Heart right ventricle (tissue), 16 donors: ENCODE results near the gene ADSS1. TPM values are rescaled to one million over a fixed set of nuclear protein-coding genes. Genes with fewer than 3 reads are reported as not detected.

Experiments
- ATAC-seq, 8 donors: fragments of 200-7000 bp; cut with Tn5 transposase; one replicate each; pipeline ENCODE4 v1.9.1; 2020; ENCODE audit warnings: mild to moderate bottlenecking in 8 of 8, moderate library complexity in 8 of 8, moderate number of reproducible peaks in 1 of 8
- DNase-seq, 2 donors: peaks; one replicate each; pipeline ENCODE4 v3.0.0-alpha.2; 2020
- H3K27ac ChIP-seq, 10 donors: fragments of 200-600 bp; sonication (generic) in 2 of 10; one replicate each; pipeline versions ENCODE4 v1.5.0 to v1.8.0; 2020 to 2022; ENCODE audit warnings: mild to moderate bottlenecking in 3 of 10
- H3K27me3 ChIP-seq, 7 donors: fragments of 200-600 bp; one replicate each; pipeline ENCODE4 v1.8.0; 2021 to 2022; ENCODE audit warnings: mild to moderate bottlenecking in 2 of 7
- H3K36me3 ChIP-seq, 9 donors: fragments of 200-600 bp; sonication (generic) in 1 of 9; one replicate each; pipeline versions ENCODE4 v1.5.0 to v1.8.0; 2020 to 2022; ENCODE audit warnings: mild to moderate bottlenecking in 2 of 9
- H3K4me1 ChIP-seq, 9 donors: fragments of 200-600 bp; sonication (generic) in 1 of 9; one replicate each; pipeline versions ENCODE4 v1.5.0 to v1.8.0; 2020 to 2022; ENCODE audit warnings: mild to moderate bottlenecking in 4 of 9
- H3K4me3 ChIP-seq, 10 donors: fragments of 200-600 bp; sonication (generic) in 2 of 10; one replicate each; pipeline versions ENCODE4 v1.5.0 to v1.8.0; 2020 to 2022; ENCODE audit warnings: mild to moderate bottlenecking in 7 of 10, moderate library complexity in 2 of 10
- H3K9me3 ChIP-seq, 11 donors: fragments of 200-600 bp in 10 of 11; sonication (generic) in 2 of 11; one replicate each; pipeline versions ENCODE4 v1.5.0 to v1.8.0; 2013 to 2022; ENCODE audit warnings: mild to moderate bottlenecking in 2 of 11, control low read depth in 1 of 11, moderate library complexity in 1 of 11
- WGBS, 2 donors: extraction: QIAGEN DNeasy Blood & Tissue Kit; methylation state at CpG; one replicate each; pipeline ENCODE4 v1.1.7; 2013; ENCODE audit warnings: inconsistent platforms in 1 of 2; 5-methylcytosine and 5-hydroxymethylcytosine counted together
- intact Hi-C, 10 donors: fragments of 100-400 bp; cut with DNase I; formaldehyde crosslinking; loops; one replicate each; pipeline versions ENCODE4 v1.11.1 to v1.14.2; 2022
- polyA plus RNA-seq, 2 donors: library from polyadenylated mRNA; stranded (reverse); fragments of 200-250 nt; gene quantifications; one replicate each; pipeline ENCODE4 v1.2.3, GENCODE V29; 2013
- total RNA-seq, 10 donors: library from RNA; stranded (reverse); fragmentation: NEBNext Ultra II Directional in 3 of 10; extraction: Animal tissue kit (Norgen Biotek cat#: 25700) in 3 of 10; gene quantifications; one replicate each; pipeline versions ENCODE4 v1.2.1 to v1.2.4, GENCODE V29; 2021 to 2023
- TF ChIP-seq, protein P1 (sequence below), 9 donors: fragments of 200-600 bp; sonication (generic) in 2 of 9; IDR thresholded peaks; one replicate each; pipeline versions ENCODE4 v1.5.0 to v1.8.0; 2021 to 2022; ENCODE audit warnings: antibody characterized with exemption in 9 of 9, mild to moderate bottlenecking in 5 of 9, moderate library complexity in 1 of 9
- donor health status: Arrhythmogenic right ventricular cardiomyopathy.
- donor health status: ischemic (EF 13 %, LVEDD 7.1; RV severe dilation, severe dysfunction).
- donor health status: healthy with polysubstance abuse.
- donor health status: DM: no; HTN: yes; CAD: no.
- donor health status: DM: no; HTN: no; CAD: no.
- donor health status: ischemic (EF 25% LVEDD 6.9; RV normal size, moderate dysfunction).
- donor health status: ischemic (EF 25% LVEDD 5.7; RV mildly dilated, moderate dysfunction).
- donor health status: healthy.
- donor health status: DM: yes; HTN: yes; CAD: no.
- donor health status: Ischemic cardiomyopathy.
- donor health status: ischemic (EF 35%, LVEDD 5.7; RV mildly dilated, moderate dysfunction).
- donor health status: nonischemic (EF 11% LVEDD 7.7; RV severe dilation, severe dysfunction).
- donor health status: DM: yes; HTN: yes; CAD: no.
- donor health status: PGD.
- donor health status: ischemic (EF 29% LVEDD 5.4; RV normal size, mild dysfunction).
- donor health status: nonischemic (EF 23%, LVEDD 6.1; RV moderate dilation, normal function).

Gene ADSS1
- total and polyA plus RNA-seq, 12 donors = 74.6 to 295 (median 195) TPM

DNA sequence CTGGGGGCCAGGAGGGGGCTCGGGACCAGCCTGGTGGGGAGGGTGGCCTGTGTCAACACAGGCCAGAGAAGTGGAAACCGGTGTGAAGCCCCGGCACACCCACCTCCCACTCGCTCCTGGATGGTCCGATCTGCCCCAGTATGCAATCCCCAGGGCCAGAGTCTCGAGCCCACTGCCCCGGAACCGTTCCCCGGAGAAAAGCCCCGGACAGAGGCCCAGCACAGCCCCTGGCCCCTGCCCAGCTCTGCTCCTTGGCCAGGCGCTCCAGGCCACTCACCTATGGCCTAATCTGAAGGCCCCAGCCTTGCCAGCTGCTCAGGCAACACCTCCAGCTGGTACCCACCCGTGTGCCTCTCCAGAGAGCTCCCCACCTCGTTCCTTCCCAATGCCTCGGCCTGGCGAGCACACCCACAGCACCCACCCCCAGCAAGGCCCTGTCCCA, 53.8 kb downstream of the ADSS1 start:
- Histone ChIP-seq H3K27ac (no peak overlapping the region), H3K4me3 (no peak overlapping the region), H3K36me3 (peaks cover 0 to 81% (median 29%) of the 10 kb centered on the region in 9 donors), H3K9me3 (no peaks in the 10 kb centered on the region), H3K27me3 (no peaks in the 10 kb centered on the region), H3K4me1 (no peaks in the 10 kb centered on the region)
- DNase-seq (no peak), ATAC-seq (no peak)
- intact Hi-C loops = no loop called here
- TF ChIP-seq, protein P1, sequence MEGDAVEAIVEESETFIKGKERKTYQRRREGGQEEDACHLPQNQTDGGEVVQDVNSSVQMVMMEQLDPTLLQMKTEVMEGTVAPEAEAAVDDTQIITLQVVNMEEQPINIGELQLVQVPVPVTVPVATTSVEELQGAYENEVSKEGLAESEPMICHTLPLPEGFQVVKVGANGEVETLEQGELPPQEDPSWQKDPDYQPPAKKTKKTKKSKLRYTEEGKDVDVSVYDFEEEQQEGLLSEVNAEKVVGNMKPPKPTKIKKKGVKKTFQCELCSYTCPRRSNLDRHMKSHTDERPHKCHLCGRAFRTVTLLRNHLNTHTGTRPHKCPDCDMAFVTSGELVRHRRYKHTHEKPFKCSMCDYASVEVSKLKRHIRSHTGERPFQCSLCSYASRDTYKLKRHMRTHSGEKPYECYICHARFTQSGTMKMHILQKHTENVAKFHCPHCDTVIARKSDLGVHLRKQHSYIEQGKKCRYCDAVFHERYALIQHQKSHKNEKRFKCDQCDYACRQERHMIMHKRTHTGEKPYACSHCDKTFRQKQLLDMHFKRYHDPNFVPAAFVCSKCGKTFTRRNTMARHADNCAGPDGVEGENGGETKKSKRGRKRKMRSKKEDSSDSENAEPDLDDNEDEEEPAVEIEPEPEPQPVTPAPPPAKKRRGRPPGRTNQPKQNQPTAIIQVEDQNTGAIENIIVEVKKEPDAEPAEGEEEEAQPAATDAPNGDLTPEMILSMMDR (IDR thresholded peaks at IDR 0.05) = no peak
- WGBS, 2 donors = 78 to 86% methylated on average over 15 of the region's 15 CpGs

DNA sequence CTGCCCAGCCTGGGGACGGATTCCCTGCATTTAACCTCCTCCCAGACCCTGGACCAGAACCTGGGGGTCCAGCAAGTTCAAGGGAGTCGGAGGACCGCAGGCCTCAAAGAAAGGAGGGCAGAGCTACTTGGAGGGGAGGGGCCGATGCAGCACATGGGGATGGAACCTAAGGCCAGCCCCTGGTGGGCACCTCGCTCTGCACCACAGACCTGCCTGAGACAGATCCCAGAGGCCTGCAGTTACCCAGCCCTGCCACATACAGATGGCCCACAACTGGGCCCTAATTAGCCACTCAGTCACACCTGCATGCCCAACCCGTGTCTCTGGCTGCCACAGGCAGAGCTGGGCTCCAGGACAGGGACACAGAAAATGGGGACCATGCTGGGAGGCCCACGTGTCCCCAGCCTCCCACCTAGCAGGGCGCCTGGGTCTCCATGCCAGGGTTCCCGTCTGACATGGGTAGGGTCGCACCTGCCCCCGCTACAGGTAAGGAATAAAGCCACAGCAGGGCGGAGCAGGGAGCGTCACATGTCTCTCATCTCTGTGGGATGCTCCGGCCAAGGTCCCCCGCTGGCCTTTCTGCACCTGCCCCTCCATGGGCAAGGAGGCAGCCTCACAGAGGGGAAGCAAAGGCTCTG, 54.8 kb downstream of the ADSS1 start:
- intact Hi-C loops = no loop called here
- no peak overlapping the region for H3K4me3 ChIP-seq
- H3K27ac ChIP-seq = no peak overlapping the region
- 90 to 94% methylated on average over 15 of the region's 15 CpGs for WGBS, 2 donors
- no peak for DNase-seq
- no peaks in the 10 kb centered on the region for H3K27me3 ChIP-seq
- peaks cover 0 to 75% (median 22%) of the 10 kb centered on the region in 9 donors for H3K36me3 ChIP-seq
- H3K9me3 ChIP-seq = no peaks in the 10 kb centered on the region
- no peak for ATAC-seq
- H3K4me1 ChIP-seq = no peaks in the 10 kb centered on the region
- TF ChIP-seq, protein P1 (IDR thresholded peaks at IDR 0.05) = no peak

DNA sequence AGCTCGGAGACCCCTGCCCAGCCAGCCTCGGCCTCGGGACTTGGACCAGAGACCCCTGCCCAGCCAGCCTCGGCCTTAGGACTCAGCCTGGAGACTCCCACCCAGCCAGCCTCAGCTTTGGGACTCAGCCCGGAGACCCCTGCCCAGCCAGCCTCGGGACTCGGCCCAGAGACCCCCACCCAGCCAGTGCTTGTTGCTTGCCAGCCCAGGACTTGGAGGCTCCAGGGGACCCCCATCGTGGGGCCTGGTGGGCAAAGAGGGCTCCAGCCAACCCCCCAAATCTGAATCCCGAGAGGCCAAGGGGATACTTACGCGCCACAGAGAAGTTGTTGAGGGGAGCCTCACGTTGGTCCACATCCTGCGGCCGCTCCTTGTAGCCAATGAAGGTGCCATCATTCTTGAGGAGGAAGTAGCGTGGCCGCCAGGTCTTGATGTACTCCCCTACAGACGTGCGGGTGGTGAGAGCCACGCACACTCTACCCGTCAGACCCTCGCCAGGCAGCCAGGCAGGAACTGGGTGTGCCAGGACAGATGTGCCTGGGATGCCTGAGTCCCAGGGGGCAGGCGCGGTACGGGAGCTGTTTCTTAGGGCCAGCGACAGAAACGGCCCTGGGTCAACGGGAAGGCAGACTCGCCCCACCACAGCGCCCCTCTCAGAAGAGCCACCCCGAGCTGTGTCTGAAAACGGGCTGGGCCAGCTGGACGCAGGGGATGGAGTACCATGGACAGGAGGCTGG, 55.9 kb downstream of the ADSS1 start:
- TF ChIP-seq, protein P1 (IDR thresholded peaks at IDR 0.05) = no peak
- Histone ChIP-seq H3K27ac (no peak overlapping the region), H3K4me3 (no peak overlapping the region), H3K27me3 (no peaks in the 10 kb centered on the region), H3K4me1 (peaks cover 0 to 4% (median 0%) of the 10 kb centered on the region in 9 donors), H3K36me3 (peaks cover 0 to 70% (median 13%) of the 10 kb centered on the region in 9 donors), H3K9me3 (no peaks in the 10 kb centered on the region)
- intact Hi-C loops = no loop called here
- no peak for ATAC-seq
- no peak for DNase-seq
- WGBS, 2 donors = 92% methylated on average over 32 of the region's 32 CpGs

GRCh38 chr14:104780513-104781030, 56.5 kb downstream of the ADSS1 start:
- Histone ChIP-seq H3K27me3 (no peaks in the 10 kb centered on the region), H3K36me3 (peaks cover 0 to 65% (median 8%) of the 10 kb centered on the region in 9 donors), H3K27ac (no peak overlapping the region), H3K4me1 (peaks cover 0 to 8% (median 0%) of the 10 kb centered on the region in 9 donors), H3K9me3 (no peaks in the 10 kb centered on the region), H3K4me3 (no peak overlapping the region)
- intact Hi-C loops = no loop called here
- ATAC-seq = no peak
- 92 to 93% methylated on average over 24 of the region's 24 CpGs for WGBS, 2 donors
- DNase-seq = no peak
- TF ChIP-seq, protein P1 (IDR thresholded peaks at IDR 0.05) = no peak
